Osteoblast (primary cell): ENCODE measurements around the gene GABPB1. TPM values are rescaled to one million over a fixed set of nuclear protein-coding genes. Genes with fewer than 3 reads are reported as not detected.

Experiments used
- DNase-seq: peaks from one replicate; pipeline ENCODE4 v3.0.0; 2011; ENCODE audit warnings: low spot score, mixed read lengths; ENCODE audit not compliant: insufficient read length; ENCODE audit errors: missing footprints
- H2AFZ ChIP-seq: 2 replicates; pipeline ENCODE4 v1.6.0; 2011; ENCODE audit warnings: mild to moderate bottlenecking, low read length
- H3K27ac ChIP-seq: 2 replicates; pipeline ENCODE4 v1.5.1; 2011; ENCODE audit warnings: mild to moderate bottlenecking, low read depth, low read length, moderate library complexity
- H3K27me3 ChIP-seq: 2 replicates; pipeline ENCODE4 v1.6.0; 2012; ENCODE audit warnings: mild to moderate bottlenecking, control low read depth, inconsistent platforms, low read length, moderate library complexity; ENCODE audit not compliant: insufficient read depth
- H3K36me3 ChIP-seq: 2 replicates; pipeline ENCODE4 v1.5.1; 2011; ENCODE audit warnings: mild to moderate bottlenecking, low read length, control low read depth, moderate library complexity; ENCODE audit not compliant: insufficient read depth
- H3K4me1 ChIP-seq: 2 replicates; pipeline ENCODE4 v1.5.1; 2011; ENCODE audit warnings: mild to moderate bottlenecking, low read length, control low read depth, moderate library complexity; ENCODE audit not compliant: insufficient read depth
- H3K4me2 ChIP-seq: 2 replicates; pipeline ENCODE4 v1.6.0; 2011; ENCODE audit warnings: mild to moderate bottlenecking, low read length; ENCODE audit not compliant: insufficient read depth
- H3K4me3 ChIP-seq: fragments of 200-600 bp; sonication (generic); 3 replicates; pipeline ENCODE4 v1.5.1; 2012; ENCODE audit warnings: mild to moderate bottlenecking, low read length, inconsistent platforms; ENCODE audit not compliant: insufficient read depth
- H3K79me2 ChIP-seq: 2 replicates; pipeline ENCODE4 v1.6.0; 2012; ENCODE audit warnings: mild to moderate bottlenecking, low read length, control low read depth, inconsistent platforms; ENCODE audit not compliant: insufficient read depth
- H3K9me3 ChIP-seq: 2 replicates; pipeline ENCODE4 v1.5.1; 2011; ENCODE audit warnings: low read depth, low read length, control low read depth
- H4K20me1 ChIP-seq: 2 replicates; pipeline ENCODE4 v1.6.0; 2012; ENCODE audit warnings: mild to moderate bottlenecking, low read length, control low read depth; ENCODE audit not compliant: insufficient read depth
- total RNA-seq: library from RNA; depleted of rRNA; stranded (reverse); fragments of >200 nt; gene quantifications from 2 replicates; pipeline ENCODE4 v1.2.3, GENCODE V29; 2012
- TF ChIP-seq, protein P1 (sequence below): IDR thresholded peaks from 2 replicates; pipeline ENCODE4 v1.5.1; 2011; ENCODE audit warnings: mild to moderate bottlenecking, low read depth, low read length, moderate library complexity; ENCODE audit errors: extremely low read depth

GABPB1 gene
- total RNA-seq, 1 donor = 44.9 TPM

DNA sequence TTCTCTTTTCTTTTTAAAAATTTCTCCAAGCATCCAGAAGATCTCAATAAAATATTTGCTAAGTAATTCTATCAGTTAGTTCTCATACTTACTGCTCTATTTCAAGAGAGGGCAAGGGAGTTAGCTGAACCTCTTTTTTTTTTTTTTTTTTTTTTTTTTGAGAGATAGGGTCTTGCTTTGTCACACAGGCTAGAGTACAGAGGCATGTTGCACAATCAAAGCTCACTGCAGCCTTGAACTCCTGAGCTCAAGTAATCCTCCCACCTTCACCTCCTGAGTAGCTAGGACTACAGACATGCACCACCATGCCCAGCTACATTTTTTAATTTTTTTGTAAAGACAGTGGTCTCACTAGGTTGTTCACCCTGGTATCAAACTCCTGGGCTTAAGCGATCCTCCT, 110.8 kb downstream of the GABPB1 start:
- Histone ChIP-seq H3K79me2 (no peaks in the 10 kb centered on the region), H4K20me1 (no peaks in the 10 kb centered on the region)
- TF ChIP-seq, protein P1, sequence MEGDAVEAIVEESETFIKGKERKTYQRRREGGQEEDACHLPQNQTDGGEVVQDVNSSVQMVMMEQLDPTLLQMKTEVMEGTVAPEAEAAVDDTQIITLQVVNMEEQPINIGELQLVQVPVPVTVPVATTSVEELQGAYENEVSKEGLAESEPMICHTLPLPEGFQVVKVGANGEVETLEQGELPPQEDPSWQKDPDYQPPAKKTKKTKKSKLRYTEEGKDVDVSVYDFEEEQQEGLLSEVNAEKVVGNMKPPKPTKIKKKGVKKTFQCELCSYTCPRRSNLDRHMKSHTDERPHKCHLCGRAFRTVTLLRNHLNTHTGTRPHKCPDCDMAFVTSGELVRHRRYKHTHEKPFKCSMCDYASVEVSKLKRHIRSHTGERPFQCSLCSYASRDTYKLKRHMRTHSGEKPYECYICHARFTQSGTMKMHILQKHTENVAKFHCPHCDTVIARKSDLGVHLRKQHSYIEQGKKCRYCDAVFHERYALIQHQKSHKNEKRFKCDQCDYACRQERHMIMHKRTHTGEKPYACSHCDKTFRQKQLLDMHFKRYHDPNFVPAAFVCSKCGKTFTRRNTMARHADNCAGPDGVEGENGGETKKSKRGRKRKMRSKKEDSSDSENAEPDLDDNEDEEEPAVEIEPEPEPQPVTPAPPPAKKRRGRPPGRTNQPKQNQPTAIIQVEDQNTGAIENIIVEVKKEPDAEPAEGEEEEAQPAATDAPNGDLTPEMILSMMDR = no peak

DNA sequence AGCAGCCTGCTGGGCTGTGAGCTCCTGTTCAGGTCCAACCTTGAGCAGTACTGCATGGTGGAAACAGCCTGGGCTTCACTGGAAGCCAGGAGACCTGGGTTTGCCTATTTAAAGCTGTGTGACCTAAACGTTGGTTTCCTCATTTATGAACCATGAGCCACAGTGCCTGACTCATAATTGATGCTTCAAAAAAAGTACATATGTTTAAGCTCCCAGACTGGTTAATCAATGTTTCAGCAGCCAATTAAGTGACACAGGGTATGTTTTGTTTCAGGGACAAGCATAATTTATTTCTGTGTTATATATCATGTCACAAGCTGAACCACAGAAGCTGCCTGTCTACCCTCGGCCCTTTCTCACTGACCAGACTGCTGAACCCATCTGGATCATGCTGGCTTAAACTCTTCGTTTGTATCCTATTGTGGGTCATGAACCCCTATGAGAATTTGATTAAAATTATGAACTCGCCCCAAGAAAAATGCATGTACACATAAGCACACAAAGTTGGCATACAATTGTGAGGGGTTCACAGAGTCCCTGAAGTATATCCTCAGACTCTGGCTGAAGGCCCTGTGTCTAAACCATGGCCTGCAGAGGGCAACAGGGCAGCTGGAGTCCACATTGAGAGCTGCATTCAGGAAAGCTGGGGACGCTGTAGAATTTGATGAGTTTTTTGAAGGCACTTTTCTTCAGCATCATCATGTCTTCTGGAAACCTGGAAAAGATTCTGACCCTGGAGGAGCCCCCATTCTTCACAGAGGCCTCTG, 113.1 kb downstream of the GABPB1 start:
- Histone ChIP-seq H3K4me3 (no peak overlapping the region), H4K20me1 (no peaks in the 10 kb centered on the region), H2AFZ (peak overlapping the region; percentile 24), H3K36me3 (no peaks in the 10 kb centered on the region), H3K4me2 (no peak overlapping the region), H3K27ac (no peak overlapping the region), H3K79me2 (no peaks in the 10 kb centered on the region), H3K9me3 (no peaks in the 10 kb centered on the region), H3K27me3 (no peaks in the 10 kb centered on the region), H3K4me1 (peaks cover 4% of the 10 kb centered on the region)
- DNase-seq = peak; percentile 58
- TF ChIP-seq, protein P1 = peak; percentile 16

More for the DNA sequence above, 110.8 kb downstream of the GABPB1 start:
- peaks cover under 1% of the 10 kb centered on the region for H3K27me3 ChIP-seq
- no peaks in the 10 kb centered on the region for H3K36me3 ChIP-seq
- H2AFZ ChIP-seq = no peak overlapping the region
- H3K9me3 ChIP-seq = no peaks in the 10 kb centered on the region
- no peak overlapping the region for H3K4me2 ChIP-seq
- H3K4me3 ChIP-seq = no peak overlapping the region
- H3K4me1 ChIP-seq = peaks cover 4% of the 10 kb centered on the region
- no peak overlapping the region for H3K27ac ChIP-seq
- DNase-seq = no peak

DNA sequence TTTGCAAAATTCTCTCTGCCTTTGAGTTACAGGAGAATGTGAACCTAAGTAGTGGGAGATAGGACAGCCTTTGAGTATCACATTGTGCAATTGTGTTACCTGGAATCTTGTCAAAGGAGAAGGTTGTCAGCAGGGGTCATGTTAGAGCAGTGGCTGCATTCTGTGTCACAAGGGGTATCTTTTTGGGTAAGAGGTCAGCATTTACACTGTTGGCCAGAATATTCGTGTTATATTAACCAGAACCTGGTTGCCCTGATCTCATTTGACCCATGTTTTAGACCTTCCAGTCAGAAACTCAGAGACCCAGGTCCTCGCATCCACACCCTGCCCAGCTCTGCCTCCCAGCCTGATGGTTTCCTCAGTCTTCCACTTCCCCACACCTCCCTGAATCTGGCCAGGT, 116.7 kb downstream of the GABPB1 start:
- no peaks in the 10 kb centered on the region for H3K79me2 ChIP-seq
- DNase-seq = no peak
- no peaks in the 10 kb centered on the region for H4K20me1 ChIP-seq
- TF ChIP-seq, protein P1 = no peak
- H3K36me3 ChIP-seq = no peaks in the 10 kb centered on the region
- H3K4me3 ChIP-seq = no peak overlapping the region
- peaks cover 4% of the 10 kb centered on the region for H3K4me1 ChIP-seq
- no peak overlapping the region for H3K4me2 ChIP-seq
- H3K27ac ChIP-seq = no peak overlapping the region
- no peaks in the 10 kb centered on the region for H3K9me3 ChIP-seq
- H3K27me3 ChIP-seq = no peaks in the 10 kb centered on the region
- H2AFZ ChIP-seq = no peak overlapping the region

DNA sequence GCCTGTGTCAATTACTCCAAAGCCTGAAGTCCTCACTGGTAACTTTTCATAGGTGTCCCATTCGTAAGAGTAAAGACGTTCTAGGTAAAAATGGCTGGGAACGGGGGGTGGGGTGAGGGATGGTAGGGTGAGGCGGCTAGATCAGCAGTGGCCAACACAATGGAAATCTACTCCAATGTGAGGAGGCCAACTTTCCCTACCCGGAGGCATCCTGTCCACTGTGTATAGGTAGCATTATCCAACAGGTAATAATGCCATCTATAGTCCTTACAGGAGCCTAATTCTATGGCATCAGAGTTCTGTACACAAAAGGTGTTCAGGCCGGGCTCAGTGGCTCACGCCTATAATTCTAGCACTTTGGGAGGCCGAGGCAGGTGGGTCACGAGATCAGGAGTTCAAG, 118.6 kb downstream of the GABPB1 start:
- TF ChIP-seq, protein P1 = no peak
- no peaks in the 10 kb centered on the region for H4K20me1 ChIP-seq
- no peak overlapping the region for H2AFZ ChIP-seq
- H3K4me3 ChIP-seq = no peak overlapping the region
- H3K4me1 ChIP-seq = peaks cover 2% of the 10 kb centered on the region
- H3K79me2 ChIP-seq = no peaks in the 10 kb centered on the region
- no peak overlapping the region for H3K27ac ChIP-seq
- H3K9me3 ChIP-seq = no peaks in the 10 kb centered on the region
- H3K27me3 ChIP-seq = no peaks in the 10 kb centered on the region
- no peak overlapping the region for H3K4me2 ChIP-seq
- DNase-seq = no peak
- no peaks in the 10 kb centered on the region for H3K36me3 ChIP-seq
